ENCODE results near the gene MTHFD1.

- TF ChIP-seq CTCF (IDR thresholded peaks at IDR 0.05), result no peak
- no peak for TF ChIP-seq POLR2A (IDR thresholded peaks at IDR 0.05)
Observed at GRCh38 chr14:64369201-64369600, 19.0 kb upstream of the MTHFD1 start.
